ENCODE measurements around the gene PRELID1.

Gene PRELID1

DNA sequence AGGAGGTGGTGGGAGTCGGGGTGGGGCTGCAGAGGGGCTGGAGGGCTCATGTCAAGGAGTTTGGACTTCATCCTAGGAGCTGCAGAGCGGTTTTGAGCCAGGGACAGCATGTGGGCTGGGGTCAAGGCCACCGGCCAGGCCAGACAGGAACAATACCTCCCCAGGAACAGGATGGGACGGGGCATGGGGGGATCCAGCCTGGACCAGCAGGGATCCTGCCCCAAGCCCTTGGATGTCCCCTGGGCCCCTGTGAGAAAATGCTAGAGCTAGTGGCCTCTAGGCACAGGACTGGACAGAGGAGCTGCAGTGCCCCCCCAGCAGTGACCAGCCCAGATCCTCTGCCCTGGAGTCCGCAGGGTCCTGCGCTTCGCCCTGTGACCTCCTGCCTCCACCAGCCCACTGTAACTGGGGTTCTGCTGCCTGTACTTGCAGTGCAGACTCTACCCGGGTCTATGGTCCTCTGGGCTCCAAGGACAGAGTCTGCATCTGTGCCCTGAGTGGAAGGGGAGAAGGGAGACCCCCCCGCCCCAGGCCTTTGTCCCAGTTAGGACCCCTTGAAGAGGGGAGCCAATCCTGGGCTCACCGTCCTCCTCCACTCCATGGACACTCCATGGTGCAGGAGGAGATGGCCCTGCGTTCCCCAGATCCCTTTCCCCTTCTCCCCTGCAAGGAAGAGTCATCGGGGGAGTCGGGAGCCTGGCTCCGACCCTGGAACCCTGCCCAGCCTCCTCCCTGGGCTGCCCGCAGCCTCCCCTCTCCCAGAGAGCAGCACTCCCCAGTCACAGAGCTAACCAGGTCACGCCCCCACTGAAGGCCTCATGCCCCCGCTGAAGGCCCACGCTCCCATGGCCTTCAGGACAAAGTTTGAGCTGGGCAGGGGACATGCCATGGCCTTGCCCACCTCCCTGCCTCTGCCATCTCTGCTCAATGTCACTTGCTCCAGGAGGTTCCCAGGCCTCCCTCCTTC, 11.1 kb downstream of the PRELID1 start:
- DNase-seq, result no peak

DNA sequence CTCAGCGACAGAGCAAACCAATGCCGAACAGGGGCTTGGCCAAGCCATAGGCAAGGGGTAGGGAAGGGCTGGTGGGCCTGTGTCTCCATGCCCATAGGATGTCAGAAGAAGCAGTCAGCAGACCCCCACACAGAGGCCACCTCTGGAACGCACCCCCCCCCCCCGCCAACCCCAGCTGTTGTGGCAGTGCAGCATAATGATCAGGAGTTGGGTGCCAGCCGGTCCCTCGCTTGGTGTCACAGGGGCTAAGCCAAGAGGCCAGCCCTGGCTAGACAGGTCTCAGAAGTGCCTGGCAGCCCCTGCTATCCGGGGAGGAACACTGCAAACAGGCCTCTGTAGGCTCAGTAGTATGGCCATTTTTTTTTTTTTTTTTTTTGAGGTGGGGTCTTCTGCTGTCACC, 11.8 kb downstream of the PRELID1 start:
- DNase-seq, result no peak

- DNase-seq, result no peak
Measured at GRCh38 chr5:177316005-177316404, 12.4 kb downstream of the PRELID1 start.

GRCh38 chr5:177317959-177318377, 14.4 kb downstream of the PRELID1 start:
- peak; percentile 25 to 61 for DNase-seq

GRCh38 chr5:177319913-177320588, 16.5 kb downstream of the PRELID1 start:
- no peak for DNase-seq

- DNase-seq, result no peak
Measured at GRCh38 chr5:177320879-177321278, 17.3 kb downstream of the PRELID1 start.

- no peak for DNase-seq
Measured at GRCh38 chr5:177325868-177326381, 22.3 kb downstream of the PRELID1 start.

- no peak for DNase-seq
Measured at GRCh38 chr5:177327539-177328522, 24.2 kb downstream of the PRELID1 start.

- DNase-seq, result no peak
Measured at GRCh38 chr5:177328545-177329231, 25.1 kb downstream of the PRELID1 start.

DNA sequence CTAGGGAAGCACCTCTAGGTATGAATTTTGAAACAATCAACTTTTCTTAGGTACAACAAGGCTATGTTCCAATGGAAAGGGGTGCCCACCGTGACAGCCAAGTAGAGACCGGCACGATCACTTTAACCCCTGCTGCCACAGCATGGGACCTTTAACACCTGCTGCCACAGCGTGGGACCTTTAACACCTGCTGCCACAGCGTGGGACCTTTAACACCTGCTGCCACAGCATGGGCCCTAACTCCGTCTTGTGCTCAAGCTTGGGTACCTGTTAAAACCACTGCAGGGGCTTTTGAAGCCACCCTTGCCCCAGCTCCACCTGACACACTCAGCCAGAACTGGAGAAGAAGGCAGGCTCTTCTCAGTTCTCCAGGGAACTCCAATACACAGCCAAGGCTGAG, 26.3 kb downstream of the PRELID1 start:
- no peak for DNase-seq

- DNase-seq, result no peak
Measured at GRCh38 chr5:177330991-177331842, 27.6 kb downstream of the PRELID1 start.

DNA sequence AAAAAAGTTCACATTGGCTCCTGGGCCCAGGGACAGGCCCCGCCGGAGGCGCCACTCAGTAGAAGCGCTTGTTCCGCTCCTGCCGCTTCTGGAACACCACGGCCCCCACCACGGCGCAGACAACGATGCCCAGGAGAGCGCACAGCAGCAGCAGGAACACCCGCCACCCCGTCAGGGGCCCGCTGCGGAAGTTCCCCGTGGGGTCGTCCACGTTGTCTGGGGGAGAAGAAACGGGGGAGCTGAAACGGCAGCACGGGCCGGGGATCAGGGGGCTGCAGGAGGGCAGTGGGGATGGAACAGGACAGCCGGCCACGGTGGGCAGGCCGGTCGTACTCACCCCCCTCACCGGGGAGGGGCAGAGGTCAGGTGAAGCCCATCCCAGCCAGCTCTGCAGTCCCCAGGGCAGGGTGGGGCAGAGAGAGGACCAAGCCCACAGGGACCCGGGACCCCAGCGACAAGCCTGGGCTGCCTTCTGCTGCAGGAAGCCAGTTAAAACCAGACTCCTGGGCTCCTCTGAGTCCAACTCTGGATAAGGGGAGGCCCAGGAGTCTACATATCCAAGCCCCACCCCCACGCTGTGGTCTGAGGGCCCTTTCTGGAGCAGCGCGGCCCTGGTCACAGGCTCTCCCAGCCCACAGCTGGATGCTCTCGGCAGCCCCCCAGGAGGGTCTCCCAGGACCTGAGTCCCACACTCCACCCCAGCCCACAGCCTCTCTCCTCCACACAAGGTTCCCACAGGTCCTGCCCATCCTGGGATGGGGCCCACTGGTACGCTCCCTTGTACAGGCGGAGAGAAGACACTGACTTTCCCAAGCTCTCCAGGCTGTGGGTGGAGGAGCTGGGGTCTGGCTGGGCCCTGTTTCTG, 28.7 kb downstream of the PRELID1 start:
- no peak for DNase-seq

- no peak for DNase-seq
Measured at GRCh38 chr5:177332896-177333260, 29.3 kb downstream of the PRELID1 start.

- DNase-seq, result no peak
Measured at GRCh38 chr5:177333420-177334154, 30.0 kb downstream of the PRELID1 start.

DNA sequence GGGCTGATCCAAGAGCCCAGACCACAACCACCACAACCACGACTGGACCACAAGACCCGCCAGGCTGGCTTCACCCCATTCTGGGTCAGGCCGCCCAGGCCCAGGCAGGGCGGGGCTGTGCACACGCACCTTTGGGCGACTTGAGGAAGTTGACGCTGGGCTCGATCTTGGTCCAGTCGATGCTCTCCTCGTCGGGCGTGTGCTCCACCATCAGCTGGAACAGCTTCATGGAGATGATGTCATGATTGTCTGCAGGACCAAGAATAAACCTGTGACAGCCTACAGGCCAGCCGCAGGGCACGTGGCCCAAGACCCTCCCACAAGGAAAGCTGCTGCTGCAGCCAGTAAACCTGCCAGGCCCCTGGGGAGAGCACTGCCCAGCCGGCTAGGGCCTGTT, 30.6 kb downstream of the PRELID1 start:
- DNase-seq, result no peak

DNA sequence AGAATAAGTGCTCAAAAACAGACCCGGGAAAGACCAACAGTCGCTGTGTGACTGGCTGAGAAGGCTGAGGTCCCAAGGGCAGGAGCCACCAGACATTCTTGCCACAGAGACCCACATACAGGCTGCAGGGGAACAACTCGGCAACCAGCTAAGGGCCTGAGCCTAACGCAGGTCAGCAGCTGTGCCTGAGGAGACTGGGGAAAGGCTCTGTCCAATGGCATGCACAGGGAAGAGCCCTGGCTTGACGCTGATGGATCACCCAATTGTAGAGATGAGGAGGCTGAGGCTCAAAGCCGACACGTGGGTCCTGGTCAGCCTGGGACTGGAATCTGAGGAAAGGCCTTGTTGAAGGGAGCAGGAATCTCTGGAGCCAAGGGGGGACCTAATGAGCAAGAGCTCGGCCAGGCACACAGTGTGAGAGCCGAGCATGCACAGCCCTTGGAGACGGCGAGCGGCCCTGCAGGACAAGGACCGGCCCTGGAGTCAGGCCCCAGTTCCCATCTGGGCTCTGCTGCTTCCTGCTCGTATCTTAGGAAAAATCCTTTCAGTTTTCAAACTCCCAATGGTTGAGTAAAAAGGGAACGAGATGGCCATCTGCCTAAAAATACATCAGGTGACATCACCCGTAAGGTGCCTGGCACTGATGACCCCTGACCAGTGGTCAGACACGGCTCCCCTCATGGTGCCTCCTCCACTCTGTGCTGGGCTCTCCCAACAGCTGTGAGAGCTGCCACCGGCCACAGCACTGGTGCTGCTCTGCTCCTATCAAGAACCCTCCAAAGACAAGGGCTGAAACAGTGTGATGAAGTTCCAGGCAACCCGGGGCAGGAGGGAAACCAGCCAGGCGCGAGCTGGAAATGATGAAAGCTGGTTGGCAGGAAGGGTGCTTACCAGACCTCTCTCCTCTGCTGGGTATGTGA, 31.4 kb downstream of the PRELID1 start:
- DNase-seq, result no peak

- DNase-seq, result no peak
Measured at GRCh38 chr5:177335701-177336065, 32.1 kb downstream of the PRELID1 start.

GRCh38 chr5:177336112-177336511, 32.5 kb downstream of the PRELID1 start:
- DNase-seq, result peak; percentile 12 to 20
